Measurements from ENCODE around the gene ITGB7. TPM values are rescaled to one million over a fixed set of nuclear protein-coding genes. Genes with fewer than 3 reads are reported as not detected.

The ITGB7 gene
- total and polyA plus RNA-seq, 10 of the 15 experiments (the other 5 are each of a cell fraction or from before 2014, with no cell fraction given), result 54.5 to 487 (median 252) TPM

GRCh38 chr12:53170876-53171724 is 36.0 kb downstream of the ITGB7 start:
- in situ Hi-C loops (cut with MboI) (no loop called here), intact Hi-C loops (cut with micrococcal nuclease; ENCODE audit: unreplicated experiment) (no loop called here)
- DNase-seq (ENCODE audit: low read depth, low spot score), result no peak
- BruUV-seq (replicated peaks), result no TSS peak
- no peak for FAIRE-seq
- Histone ChIP-seq H3K27ac (ENCODE audit: control insufficient read depth, insufficient read depth) (no peak overlapping the region), H3K9ac (ENCODE audit: control insufficient read depth, insufficient read depth, low read length) (no peak overlapping the region), H3K4me2 (ENCODE audit: control insufficient read depth, insufficient read depth) (no peak overlapping the region), H3K79me2 (ENCODE audit: control insufficient read depth, insufficient read depth, low read length) (no peaks in the 10 kb centered on the region), H3K36me3 (ENCODE audit: control insufficient read depth in 2 of 2, insufficient read depth in 2 of 2, low read length in 1 of 2) (peaks cover 0 to 1% of the 10 kb centered on the region in 2 experiments; a peak in 1 of 4 replicates), H3K9me3 (replicated peaks; ENCODE audit: control insufficient read depth, insufficient read depth, low read length) (no peaks in the 10 kb centered on the region), H3K4me1 (ENCODE audit: control insufficient read depth, insufficient read depth, low read length) (peaks cover 11% of the 10 kb centered on the region; the same call in 1 of the 2 replicates), H2AFZ (ENCODE audit: control insufficient read depth, low read depth, low read length) (no peak overlapping the region), H3K4me3 (no peak overlapping the region), H3K27me3 (replicated peaks in 1 of 2; ENCODE audit: control insufficient read depth in 2 of 2, insufficient read depth in 2 of 2, low read length in 1 of 2) (no peaks in the 10 kb centered on the region), H4K20me1 (ENCODE audit: control insufficient read depth, insufficient read depth) (no peaks in the 10 kb centered on the region)
- ChIA-PET POLR2A (no interaction called here), RAD21 (ENCODE audit: unreplicated experiment) (no interaction called here), CTCF (interaction anchor here (0.6 to 8.0 kb wide), 2 partner anchors 12 to 124 kb away, joined by 3 to 66 read pairs; no protein-coding TSS in a partner anchor), SMC1A (ENCODE audit: uncharacterized antibody, unreplicated experiment) (no interaction called here)
- no peak for ATAC-seq
- TF ChIP-seq EZH2 (IDR thresholded peaks at IDR 0.05; ENCODE audit: borderline replicate concordance, control insufficient read depth, low read depth, low read length) (no peak), ZNF24 (IDR thresholded peaks at IDR 0.05) (no peak), STAT1 (conservative IDR thresholded peaks at IDR 0.05) (no peak), RELA (IDR thresholded peaks at IDR 0.05; ENCODE audit: borderline replicate concordance, partially characterized antibody) (no peak), IRF5 (IDR thresholded peaks at IDR 0.05; ENCODE audit: borderline replicate concordance) (no peak), MTA2 (IDR thresholded peaks at IDR 0.05; ENCODE audit: low read depth) (no peak), ZSCAN29 (IDR thresholded peaks at IDR 0.05) (no peak), JUND (IDR thresholded peaks at IDR 0.05; ENCODE audit: low read depth, low read length) (no peak), CEBPB (IDR thresholded peaks at IDR 0.05; ENCODE audit: borderline replicate concordance in 1 of 2, low read depth in 2 of 2, low read length in 2 of 2) (no peak), SRF (IDR thresholded peaks at IDR 0.05; ENCODE audit: low read depth in 2 of 2, low read length in 2 of 2) (no peak), TCF12 (IDR thresholded peaks at IDR 0.05; ENCODE audit: low read depth, low read length) (no peak), RUNX3 (IDR thresholded peaks at IDR 0.05; ENCODE audit: low read length) (no peak), BHLHE40 (IDR thresholded peaks at IDR 0.05; ENCODE audit: borderline replicate concordance in 1 of 2, low read depth in 2 of 2, low read length in 1 of 2) (no peak)
- WGBS (ENCODE audit: insufficient coverage, insufficient replicate concordance, low lambda C conversion rate, missing lambda C conversion rate), result 78% methylated on average over 14 of the region's 14 CpGs

Data from GM12878 (cell line).